H1 (cell line): Measurements from ENCODE around the gene ASCC1.

ENCODE experiments used
- CBX8 ChIP-seq: fragments of 300-800, 300-1000 bp; sonication (generic); IDR thresholded peaks from 2 replicates; pipeline ENCODE4 v1.7.1; 2016; ENCODE audit warnings: low read depth, low read length, borderline replicate concordance
- CEBPB ChIP-seq: IDR thresholded peaks from 2 replicates; pipeline ENCODE4 v1.6.1; 2012; ENCODE audit warnings: low read depth, low read length
- EP300 ChIP-seq, 2 experiments: IDR thresholded peaks; 1 replicate in 1 of 2; 2 replicates in 1 of 2; pipeline ENCODE4 v1.6.1; 2011 to 2012; ENCODE audit warnings: low read depth in 2 of 2, low read length in 2 of 2, mild to moderate bottlenecking in 2 of 2, borderline replicate concordance in 1 of 2, inconsistent platforms in 1 of 2, moderate library complexity in 1 of 2
- GABPA ChIP-seq: IDR thresholded peaks from 2 replicates; pipeline ENCODE4 v1.6.1; 2011; ENCODE audit warnings: mild to moderate bottlenecking, low read length, moderate library complexity, borderline replicate concordance; ENCODE audit not compliant: insufficient read depth
- MAFK ChIP-seq: IDR thresholded peaks from 2 replicates; pipeline ENCODE4 v1.6.1; 2012; ENCODE audit warnings: low read depth, mild to moderate bottlenecking, improper control_type of control experiment, low read length
- POLR2A ChIP-seq, 2 experiments: IDR thresholded peaks; 1 replicate in 1 of 2; 2 replicates in 1 of 2; pipeline ENCODE4 v1.6.1; 2011; ENCODE audit warnings: low read depth in 2 of 2, low read length in 2 of 2, mild to moderate bottlenecking in 2 of 2; ENCODE audit errors: control extremely low read depth in 1 of 2
- RFX5 ChIP-seq: IDR thresholded peaks from 2 replicates; pipeline ENCODE4 v1.6.1; 2011; ENCODE audit warnings: low read depth, low read length, improper control_type of control experiment, borderline replicate concordance
- RXRA ChIP-seq: IDR thresholded peaks from 2 replicates; pipeline ENCODE4 v1.6.1; 2011; ENCODE audit warnings: low read depth, mild to moderate bottlenecking, low read length, moderate library complexity; ENCODE audit not compliant: insufficient read depth
- SP2 ChIP-seq: IDR thresholded peaks from 2 replicates; pipeline ENCODE4 v1.6.1; 2012; ENCODE audit warnings: mild to moderate bottlenecking, low read length, inconsistent platforms
- YY1 ChIP-seq: IDR thresholded peaks from 2 replicates; pipeline ENCODE4 v1.6.1; 2011; ENCODE audit warnings: low read depth, mild to moderate bottlenecking, low read length
- TF ChIP-seq, protein P1 (sequence below), 3 experiments: IDR thresholded peaks; 1 replicate in 2 of 3; 2 replicates in 1 of 3; pipeline versions ENCODE4 v1.5.1 to v1.6.1; 2011; ENCODE audit warnings: low read length in 3 of 3, mild to moderate bottlenecking in 3 of 3, inconsistent platforms in 2 of 3, low read depth in 1 of 3, moderate library complexity in 1 of 3; ENCODE audit not compliant: insufficient read depth in 1 of 3; ENCODE audit errors: control extremely low read depth in 1 of 3
- TF ChIP-seq, protein P2 (sequence below): IDR thresholded peaks from 2 replicates; pipeline ENCODE4 v1.6.1; 2011; ENCODE audit warnings: low read depth, mild to moderate bottlenecking, low read length; ENCODE audit not compliant: insufficient read depth

DNA sequence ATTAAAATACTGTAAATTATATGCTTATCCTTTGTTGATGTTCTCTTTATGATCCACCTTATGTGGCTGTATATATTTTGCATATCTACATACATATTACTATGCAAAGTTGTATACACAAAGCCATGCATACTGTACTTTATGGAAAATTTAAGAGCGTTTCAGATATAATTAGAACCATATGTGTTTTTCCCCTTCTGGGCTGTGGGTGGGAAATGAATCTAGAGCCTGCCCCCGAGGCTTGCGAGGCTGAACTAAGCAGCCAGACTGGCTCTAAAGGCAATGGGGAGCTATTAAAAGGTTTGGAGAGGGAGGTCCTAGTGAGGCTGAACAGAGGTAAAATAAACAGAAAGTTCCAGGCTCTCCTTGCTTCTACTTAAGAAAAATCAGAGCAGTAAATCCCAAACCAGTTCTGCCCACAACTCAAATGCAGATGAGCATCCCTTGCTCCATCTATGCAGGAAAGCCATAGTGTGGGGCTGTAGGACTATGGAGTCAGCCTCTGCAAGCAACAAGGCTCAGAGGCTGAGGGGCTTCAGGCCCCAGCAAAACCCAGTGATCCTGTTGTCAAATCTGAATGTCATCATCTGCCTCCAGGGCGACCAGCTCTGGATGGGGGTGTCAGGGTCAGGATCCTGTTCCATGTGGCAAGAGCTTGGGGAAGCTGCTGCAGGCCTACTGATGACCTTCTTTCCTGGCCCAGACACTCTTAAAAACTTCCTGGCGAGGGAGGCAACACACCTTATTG lies 43.6 kb upstream of the ASCC1 start:
- TF ChIP-seq RXRA (no peak), MAFK (no peak), YY1 (no peak), POLR2A (IDR thresholded peaks at IDR 0.05; ENCODE audit: control extremely low read depth in 1 of 2, low read depth in 2 of 2, low read length in 2 of 2) (no peak), CBX8 (no peak), GABPA (no peak), RFX5 (no peak), EP300 (IDR thresholded peaks at IDR 0.05; ENCODE audit: borderline replicate concordance in 1 of 2, low read depth in 2 of 2, low read length in 2 of 2) (no peak), SP2 (no peak), CEBPB (no peak)
- TF ChIP-seq, protein P1, sequence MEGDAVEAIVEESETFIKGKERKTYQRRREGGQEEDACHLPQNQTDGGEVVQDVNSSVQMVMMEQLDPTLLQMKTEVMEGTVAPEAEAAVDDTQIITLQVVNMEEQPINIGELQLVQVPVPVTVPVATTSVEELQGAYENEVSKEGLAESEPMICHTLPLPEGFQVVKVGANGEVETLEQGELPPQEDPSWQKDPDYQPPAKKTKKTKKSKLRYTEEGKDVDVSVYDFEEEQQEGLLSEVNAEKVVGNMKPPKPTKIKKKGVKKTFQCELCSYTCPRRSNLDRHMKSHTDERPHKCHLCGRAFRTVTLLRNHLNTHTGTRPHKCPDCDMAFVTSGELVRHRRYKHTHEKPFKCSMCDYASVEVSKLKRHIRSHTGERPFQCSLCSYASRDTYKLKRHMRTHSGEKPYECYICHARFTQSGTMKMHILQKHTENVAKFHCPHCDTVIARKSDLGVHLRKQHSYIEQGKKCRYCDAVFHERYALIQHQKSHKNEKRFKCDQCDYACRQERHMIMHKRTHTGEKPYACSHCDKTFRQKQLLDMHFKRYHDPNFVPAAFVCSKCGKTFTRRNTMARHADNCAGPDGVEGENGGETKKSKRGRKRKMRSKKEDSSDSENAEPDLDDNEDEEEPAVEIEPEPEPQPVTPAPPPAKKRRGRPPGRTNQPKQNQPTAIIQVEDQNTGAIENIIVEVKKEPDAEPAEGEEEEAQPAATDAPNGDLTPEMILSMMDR (IDR thresholded peaks at IDR 0.05; ENCODE audit: control extremely low read depth in 1 of 3, insufficient read depth in 1 of 3, low read depth in 1 of 3, low read length in 3 of 3) = no peak
- TF ChIP-seq, protein P2, sequence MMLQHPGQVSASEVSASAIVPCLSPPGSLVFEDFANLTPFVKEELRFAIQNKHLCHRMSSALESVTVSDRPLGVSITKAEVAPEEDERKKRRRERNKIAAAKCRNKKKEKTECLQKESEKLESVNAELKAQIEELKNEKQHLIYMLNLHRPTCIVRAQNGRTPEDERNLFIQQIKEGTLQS = no peak
